ENCODE results near the gene EMC6.
A peak's percentile ranks its signal among the peaks of the same experiment; 100 is the strongest.
"Not testable (repeated sequence)": the region's sequence is repeated elsewhere in the genome, so short reads cannot be mapped to it uniquely, and the experiment has no call there.

The EMC6 gene

DNA sequence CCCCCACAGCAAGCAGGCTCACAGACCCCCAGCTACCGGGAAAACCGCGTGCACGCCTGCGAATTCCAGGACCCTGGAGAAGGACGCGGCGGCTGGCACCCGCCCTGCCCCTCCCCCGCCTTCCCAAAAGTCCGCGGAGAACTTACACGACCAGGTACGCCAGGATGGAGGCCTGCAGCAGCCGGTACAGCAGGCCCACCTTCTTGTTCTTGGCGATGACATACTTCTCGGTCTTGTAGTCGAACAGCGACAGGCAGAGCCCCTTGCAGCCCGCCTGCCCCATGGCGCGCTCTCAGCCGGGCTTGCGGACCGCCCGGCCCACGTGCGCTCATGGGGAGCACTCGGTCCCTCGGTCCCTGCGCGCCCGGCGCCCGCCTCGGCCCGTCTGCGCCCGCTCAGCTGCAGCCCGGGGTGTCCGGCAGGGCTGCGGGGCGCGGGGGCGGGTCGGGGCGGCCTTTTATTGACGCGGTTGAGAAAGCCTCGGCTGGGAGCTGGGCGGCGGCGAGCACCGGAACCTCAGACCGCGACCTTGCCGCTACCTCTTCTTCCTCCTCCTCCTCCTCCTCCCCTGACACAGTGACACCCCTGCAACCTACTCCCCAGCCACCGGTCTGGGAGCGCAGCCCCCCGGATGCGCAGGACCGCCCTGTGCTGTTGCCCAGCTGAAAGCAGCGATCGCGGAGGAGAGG, 27.3 kb downstream of the EMC6 start, which contains the start of gene P2RX5:
Gene P2RX5 (minus strand): TSS at position 433 of the 689 bp plus-strand sequence. CDS start 150 bp downstream, at position 283.
- DNase-seq, result peak; percentile 50
- in situ Hi-C loops (cut with MboI; ENCODE audit: low pct_unique_long_range_greater_than_20kb, low sequenced_read_pairs), result no loop called here

DNA sequence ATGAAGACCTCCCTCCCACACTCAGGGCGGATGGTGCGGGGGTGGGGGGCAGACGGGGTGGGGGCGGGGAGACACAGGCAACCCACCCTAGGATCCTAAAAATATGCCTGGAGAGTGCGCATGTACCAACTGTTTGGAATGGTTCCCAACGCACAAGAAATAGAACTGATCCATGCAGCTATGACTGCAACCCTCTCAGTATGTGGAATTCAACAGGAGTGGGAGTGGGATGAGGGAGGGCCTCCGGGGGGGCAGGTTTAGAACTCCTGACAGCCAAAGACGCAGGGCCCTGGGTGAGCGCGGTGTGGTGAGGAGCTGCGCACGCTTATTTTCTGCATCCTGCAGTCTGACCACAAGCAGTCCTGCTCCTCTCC, 28.5 kb downstream of the EMC6 start:
- no peak for DNase-seq
- in situ Hi-C loops (cut with MboI; ENCODE audit: low pct_unique_long_range_greater_than_20kb, low sequenced_read_pairs), result no loop called here

DNA sequence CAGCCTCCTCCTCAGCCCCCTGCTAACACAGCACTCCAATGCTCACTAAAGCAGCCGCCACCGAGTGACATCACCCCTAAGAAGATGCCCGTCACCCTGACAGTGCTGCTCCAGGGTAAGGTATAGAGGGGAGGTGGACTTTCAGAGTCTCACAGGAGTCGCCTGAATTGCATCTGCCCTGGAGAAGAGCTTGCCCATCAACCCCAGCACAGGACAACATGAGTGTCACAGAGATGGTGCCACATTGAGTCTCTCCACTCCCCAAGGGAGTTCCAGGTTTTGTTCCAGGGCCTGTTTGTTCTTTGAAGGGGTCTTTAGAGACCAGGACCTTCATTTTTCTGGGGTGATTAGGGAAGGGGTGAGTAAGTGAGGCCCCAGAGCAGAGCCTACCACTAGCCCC, 29.5 kb downstream of the EMC6 start:
- DNase-seq, result no peak
- in situ Hi-C loops (cut with MboI; ENCODE audit: low pct_unique_long_range_greater_than_20kb, low sequenced_read_pairs), result no loop called here

- in situ Hi-C loops (cut with MboI; ENCODE audit: low pct_unique_long_range_greater_than_20kb, low sequenced_read_pairs), result no loop called here
- DNase-seq, result no peak
Measured at GRCh38 chr17:3699951-3700350, 31.3 kb downstream of the EMC6 start.

- in situ Hi-C loops (cut with MboI; ENCODE audit: low pct_unique_long_range_greater_than_20kb, low sequenced_read_pairs); DNase-seq: not testable (repeated sequence)
Measured at GRCh38 chr17:3702041-3702539, 33.5 kb downstream of the EMC6 start.

DNA sequence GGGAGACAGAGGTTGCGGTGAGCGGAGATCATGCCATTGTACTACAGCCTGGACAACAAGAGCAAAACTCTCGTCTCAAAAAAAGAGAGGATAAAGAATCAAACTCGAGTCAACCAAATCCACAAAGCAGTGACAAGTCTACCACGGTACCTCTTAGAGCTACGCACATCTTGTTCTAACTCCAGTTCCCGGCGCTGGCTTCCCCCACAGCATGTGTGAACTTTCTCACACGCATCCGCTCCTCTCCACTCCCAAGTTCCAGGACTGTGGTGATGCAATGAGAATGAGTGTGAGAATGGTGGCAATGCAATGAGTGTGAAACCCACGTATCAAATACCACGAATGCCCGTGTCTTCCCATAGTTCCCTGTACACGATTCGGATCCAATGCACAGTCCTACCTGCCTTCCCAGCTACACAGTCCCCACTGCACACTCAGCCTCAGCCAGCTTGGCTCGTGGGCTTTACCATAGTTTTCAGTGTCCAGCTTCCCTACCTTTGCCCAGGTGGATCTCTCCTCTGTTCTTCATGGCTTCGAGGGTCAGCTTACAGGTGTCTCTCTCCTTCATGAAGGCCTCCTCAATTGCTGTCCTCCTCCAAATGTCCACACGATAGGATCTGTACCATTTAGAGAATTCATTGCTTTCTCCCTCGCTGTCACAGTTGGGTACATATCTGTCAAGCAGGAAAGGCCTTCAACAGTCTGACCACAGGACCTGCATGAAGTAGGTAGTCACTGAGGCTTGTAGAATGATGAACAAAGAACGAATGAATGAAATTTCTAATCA, 36.5 kb downstream of the EMC6 start:
- in situ Hi-C loops (cut with MboI; ENCODE audit: low pct_unique_long_range_greater_than_20kb, low sequenced_read_pairs), result no loop called here
- no peak for DNase-seq

DNA sequence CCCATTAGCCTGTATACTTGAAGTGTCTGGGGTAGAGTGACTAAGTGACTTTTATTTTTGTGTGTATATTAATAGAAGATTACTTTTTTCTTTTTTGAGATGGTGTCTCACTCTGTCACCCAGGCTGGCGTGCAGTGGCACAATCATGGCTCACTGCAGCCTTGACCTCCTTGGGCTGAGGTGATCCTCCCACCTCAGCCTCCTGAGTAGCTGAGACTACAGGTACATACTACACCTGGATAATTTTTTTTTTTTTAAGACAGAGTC, 37.0 kb downstream of the EMC6 start:
- in situ Hi-C loops (cut with MboI; ENCODE audit: low pct_unique_long_range_greater_than_20kb, low sequenced_read_pairs), result not testable (repeated sequence)

DNA sequence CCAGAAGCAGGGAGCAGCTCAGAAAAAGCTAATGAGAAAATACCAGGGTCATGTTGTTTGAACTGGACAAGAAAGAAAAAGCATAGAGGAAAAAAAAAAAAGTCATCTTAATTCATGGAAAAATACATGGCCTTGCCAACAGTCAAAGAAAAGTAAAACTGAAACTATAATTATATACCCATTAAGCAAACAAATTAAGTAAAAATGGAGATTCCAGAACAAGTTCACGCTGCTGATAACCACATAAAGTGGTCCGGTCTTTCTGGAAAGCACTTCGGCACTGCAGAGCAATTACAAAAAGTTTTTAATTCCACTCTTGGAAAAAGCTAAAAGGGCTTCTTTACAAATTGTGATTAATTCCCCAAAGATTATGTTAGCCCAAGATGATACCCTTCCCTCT, 39.8 kb downstream of the EMC6 start:
- DNase-seq, result no peak
- in situ Hi-C loops (cut with MboI; ENCODE audit: low pct_unique_long_range_greater_than_20kb, low sequenced_read_pairs), result no loop called here

More for the DNA sequence above, 37.0 kb downstream of the EMC6 start:
- DNase-seq, result not testable (repeated sequence)

- no peak for DNase-seq
- in situ Hi-C loops (cut with MboI; ENCODE audit: low pct_unique_long_range_greater_than_20kb, low sequenced_read_pairs), result no loop called here
Measured at GRCh38 chr17:3710951-3711383, 42.4 kb downstream of the EMC6 start.

DNA sequence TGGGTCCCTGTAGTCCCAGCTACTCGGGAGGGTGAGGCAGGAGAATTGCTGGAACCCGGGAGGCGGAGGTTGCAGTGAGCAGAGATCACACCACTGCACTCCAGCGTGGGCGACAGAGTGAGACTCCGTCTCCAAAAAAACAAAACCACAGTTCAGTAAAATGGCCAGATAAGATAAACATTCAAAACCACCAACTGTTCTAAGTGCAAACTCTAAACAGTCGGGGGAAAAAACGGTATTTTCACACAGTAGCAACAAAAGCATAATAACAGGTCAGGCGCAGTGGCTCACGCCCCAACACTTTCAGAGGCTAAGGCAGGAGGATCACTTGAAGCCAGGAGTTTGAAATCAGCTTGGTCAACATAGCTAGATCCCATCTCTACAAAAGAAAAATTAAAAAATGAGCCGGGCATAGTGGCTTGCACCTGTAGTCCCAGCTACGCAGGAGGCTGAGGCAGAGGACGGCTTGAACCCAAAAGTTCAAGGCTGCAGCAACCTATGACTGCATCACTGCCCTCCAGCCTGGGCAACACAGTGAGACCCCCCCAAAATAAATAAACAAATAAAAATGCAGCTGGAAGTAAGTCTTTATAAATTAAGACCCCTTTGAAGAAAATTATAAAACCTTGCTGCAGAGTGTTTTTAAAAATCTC, 44.3 kb downstream of the EMC6 start:
- no peak for DNase-seq
- in situ Hi-C loops (cut with MboI; ENCODE audit: low pct_unique_long_range_greater_than_20kb, low sequenced_read_pairs), result no loop called here

- in situ Hi-C loops (cut with MboI; ENCODE audit: low pct_unique_long_range_greater_than_20kb, low sequenced_read_pairs), result no loop called here
- DNase-seq, result no peak
Measured at GRCh38 chr17:3715296-3715695, 46.7 kb downstream of the EMC6 start.

DNA sequence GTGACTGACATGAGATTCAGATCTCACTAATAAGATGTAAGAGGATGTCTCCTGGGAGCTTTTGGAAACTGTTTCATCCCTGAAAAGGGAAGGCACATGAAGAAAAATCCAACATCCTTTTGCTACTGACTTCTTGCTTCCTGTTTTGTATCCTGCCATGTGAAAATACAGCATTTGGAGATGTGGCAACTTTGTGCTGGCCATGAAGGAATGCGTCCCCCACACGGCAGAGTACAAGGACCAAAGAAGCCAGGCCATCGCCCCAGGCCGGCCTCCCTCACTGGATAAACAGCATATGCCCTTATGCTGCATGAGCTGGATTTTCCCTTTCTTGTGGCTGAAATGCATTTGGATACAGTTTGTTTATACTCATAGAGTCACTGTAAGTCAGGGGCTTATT, 49.6 kb downstream of the EMC6 start:
- in situ Hi-C loops (cut with MboI; ENCODE audit: low pct_unique_long_range_greater_than_20kb, low sequenced_read_pairs), result no loop called here
- no peak for DNase-seq

- in situ Hi-C loops (cut with MboI; ENCODE audit: low pct_unique_long_range_greater_than_20kb, low sequenced_read_pairs), result no loop called here
- DNase-seq, result no peak
Measured at GRCh38 chr17:3719265-3719664, 50.7 kb downstream of the EMC6 start.
